Esophagus muscularis mucosa (tissue), 4 donors: ENCODE measurements around the gene ZNF827. TPM values are rescaled to one million over a fixed set of nuclear protein-coding genes. Genes with fewer than 3 reads are reported as not detected.

Experiments
- DNase-seq: peaks from one replicate; pipeline ENCODE4 v3.0.0-alpha.2; 2017; ENCODE audit errors: extremely low spot score
- H3K27ac ChIP-seq, 4 donors: fragments of 200-600 bp; sonication (generic); replicated peaks in 1 of 4; 1 replicate in 3 of 4; 2 replicates in 1 of 4; pipeline ENCODE4 v1.5.1; 2016 to 2019; ENCODE audit warnings: mild to moderate bottlenecking in 1 of 4
- H3K27me3 ChIP-seq, 4 donors: fragments of 200-600 bp; sonication (generic); one replicate each; pipeline versions ENCODE4 v1.5.1 to v1.6.0; 2016 to 2019
- H3K36me3 ChIP-seq, 4 donors: fragments of 200-600 bp; sonication (generic); one replicate each; pipeline ENCODE4 v1.5.1; 2016 to 2019
- H3K4me1 ChIP-seq, 4 donors: fragments of 200-600 bp; sonication (generic); one replicate each; pipeline ENCODE4 v1.5.1; 2016 to 2019
- H3K4me3 ChIP-seq, 4 donors: fragments of 200-600 bp; sonication (generic); 1 replicate in 2 of 4; 2 replicates in 2 of 4; pipeline ENCODE4 v1.5.1; 2016 to 2019; ENCODE audit warnings: mild to moderate bottlenecking in 4 of 4, moderate library complexity in 1 of 4
- H3K9me3 ChIP-seq, 4 donors: fragments of 200-600 bp; sonication (generic); 1 replicate in 3 of 4; 2 replicates in 1 of 4; pipeline ENCODE4 v1.5.1; 2016 to 2019
- EP300 ChIP-seq: sonication (generic); formaldehyde crosslinking; IDR thresholded peaks from one replicate; pipeline ENCODE4 v1.6.1; 2017; ENCODE audit warnings: antibody characterized with exemption
- POLR2A ChIP-seq: fragments of 450-650 bp; IDR thresholded peaks from one replicate; pipeline ENCODE4 v1.6.1; 2017; ENCODE audit warnings: antibody characterized with exemption, moderate library complexity, mild to moderate bottlenecking, low read depth
- POLR2AphosphoS5 ChIP-seq, 2 donors: sonication (generic); formaldehyde crosslinking; IDR thresholded peaks; one replicate each; pipeline ENCODE4 v1.6.1; 2017; ENCODE audit warnings: antibody characterized with exemption in 2 of 2
- WGBS: methylation state at CpG from one replicate; pipeline ENCODE4 v1.1.5; 2018; 5-methylcytosine and 5-hydroxymethylcytosine counted together
- intact Hi-C: fragments of 100-400 bp; cut with DNase I; formaldehyde crosslinking; loops from one replicate; pipeline ENCODE4 v1.15.1; 2023
- total RNA-seq, 4 donors: library from RNA; depleted of rRNA; stranded (reverse); fragments of >200 nt; gene quantifications; one replicate each; pipeline versions ENCODE4 v1.1.0 to v1.2.1, GENCODE V29; 2016
- TF ChIP-seq, protein P1 (sequence below), 3 experiments: fragments of 200-600 bp in 2 of 3; fragments of 450-650 bp in 1 of 3; sonication (generic) in 2 of 3; IDR thresholded peaks; one replicate each; pipeline ENCODE4 v1.5.1; 2017 to 2019; ENCODE audit warnings: antibody characterized with exemption in 3 of 3, mild to moderate bottlenecking in 2 of 3, moderate library complexity in 1 of 3

ZNF827 gene
- total RNA-seq, 4 donors from 2014 or later = 11.1 to 27.2 (median 19.0) TPM

DNA sequence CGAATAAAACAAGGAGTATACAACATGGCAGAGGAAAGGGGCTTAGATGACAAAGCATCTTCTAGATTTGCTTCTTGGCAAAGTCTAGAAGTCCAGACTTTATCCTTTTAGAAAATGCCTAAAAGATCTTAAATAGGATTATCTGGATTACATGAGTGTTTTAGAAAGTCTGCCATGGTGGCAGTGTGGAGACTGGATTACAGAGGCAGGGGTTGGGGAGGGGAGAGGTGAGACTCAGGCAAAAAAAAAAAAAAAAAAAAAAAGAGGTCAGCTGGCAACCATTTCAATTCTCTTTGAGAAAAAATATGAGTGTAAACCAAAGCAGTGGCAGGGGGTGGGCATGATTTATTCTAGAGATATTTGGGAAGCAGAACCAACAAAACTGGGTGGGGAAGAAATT lies 17.4 kb downstream of the ZNF827 start:
- H3K36me3 ChIP-seq = no peaks in the 10 kb centered on the region
- WGBS = 97% methylated on average over 1 of the region's 1 CpG

DNA sequence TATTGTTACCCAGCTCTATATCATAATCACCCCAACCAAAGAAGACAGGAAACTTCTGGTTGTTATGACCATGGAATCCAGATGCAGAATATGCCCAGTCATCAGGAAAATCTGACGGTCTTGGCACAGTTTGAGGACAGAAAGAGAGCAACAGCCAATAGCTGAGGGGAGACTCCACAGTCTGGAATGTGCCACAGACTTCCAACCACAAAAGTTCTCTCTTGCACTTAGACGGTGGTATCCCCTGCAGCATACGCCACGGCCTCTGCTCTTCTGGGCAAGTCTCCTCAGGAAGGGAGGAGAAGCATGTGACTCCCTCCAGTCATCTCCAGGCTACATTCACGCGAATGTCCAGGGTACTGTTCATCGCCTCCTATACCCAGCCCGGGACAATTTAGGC lies 18.4 kb downstream of the ZNF827 start:
- intact Hi-C loops = no loop called here
- no peaks in the 10 kb centered on the region for H3K9me3 ChIP-seq
- no peaks in the 10 kb centered on the region for H3K36me3 ChIP-seq
- no peak for DNase-seq
- H3K4me3 ChIP-seq = peak overlapping the region in 2 of 4 donors; percentile 5 to 14
- TF ChIP-seq POLR2AphosphoS5 (IDR thresholded peaks at IDR 0.05) = peak; percentile 36 to 49
- no peak for TF ChIP-seq POLR2A
- TF ChIP-seq EP300 = no peak
- TF ChIP-seq, protein P1, sequence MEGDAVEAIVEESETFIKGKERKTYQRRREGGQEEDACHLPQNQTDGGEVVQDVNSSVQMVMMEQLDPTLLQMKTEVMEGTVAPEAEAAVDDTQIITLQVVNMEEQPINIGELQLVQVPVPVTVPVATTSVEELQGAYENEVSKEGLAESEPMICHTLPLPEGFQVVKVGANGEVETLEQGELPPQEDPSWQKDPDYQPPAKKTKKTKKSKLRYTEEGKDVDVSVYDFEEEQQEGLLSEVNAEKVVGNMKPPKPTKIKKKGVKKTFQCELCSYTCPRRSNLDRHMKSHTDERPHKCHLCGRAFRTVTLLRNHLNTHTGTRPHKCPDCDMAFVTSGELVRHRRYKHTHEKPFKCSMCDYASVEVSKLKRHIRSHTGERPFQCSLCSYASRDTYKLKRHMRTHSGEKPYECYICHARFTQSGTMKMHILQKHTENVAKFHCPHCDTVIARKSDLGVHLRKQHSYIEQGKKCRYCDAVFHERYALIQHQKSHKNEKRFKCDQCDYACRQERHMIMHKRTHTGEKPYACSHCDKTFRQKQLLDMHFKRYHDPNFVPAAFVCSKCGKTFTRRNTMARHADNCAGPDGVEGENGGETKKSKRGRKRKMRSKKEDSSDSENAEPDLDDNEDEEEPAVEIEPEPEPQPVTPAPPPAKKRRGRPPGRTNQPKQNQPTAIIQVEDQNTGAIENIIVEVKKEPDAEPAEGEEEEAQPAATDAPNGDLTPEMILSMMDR (IDR thresholded peaks at IDR 0.05) = no peak
- 46% methylated on average over 8 of the region's 8 CpGs for WGBS
- no peaks in the 10 kb centered on the region for H3K27me3 ChIP-seq
- H3K27ac ChIP-seq = peak overlapping the region; percentile 35 to 60 (median 46)
- peaks cover 7 to 20% (median 16%) of the 10 kb centered on the region in 4 donors for H3K4me1 ChIP-seq

More for the DNA sequence above, 17.4 kb downstream of the ZNF827 start:
- H3K4me1 ChIP-seq = peaks cover 7 to 20% (median 16%) of the 10 kb centered on the region in 4 donors
- intact Hi-C loops = no loop called here
- DNase-seq = no peak
- H3K9me3 ChIP-seq = no peaks in the 10 kb centered on the region
- H3K27ac ChIP-seq = no peak overlapping the region
- H3K27me3 ChIP-seq = no peaks in the 10 kb centered on the region
- H3K4me3 ChIP-seq = no peak overlapping the region
- TF ChIP-seq POLR2AphosphoS5 (IDR thresholded peaks at IDR 0.05) (no peak), EP300 (no peak), POLR2A (no peak)
- TF ChIP-seq, protein P1 (IDR thresholded peaks at IDR 0.05) = no peak

DNA sequence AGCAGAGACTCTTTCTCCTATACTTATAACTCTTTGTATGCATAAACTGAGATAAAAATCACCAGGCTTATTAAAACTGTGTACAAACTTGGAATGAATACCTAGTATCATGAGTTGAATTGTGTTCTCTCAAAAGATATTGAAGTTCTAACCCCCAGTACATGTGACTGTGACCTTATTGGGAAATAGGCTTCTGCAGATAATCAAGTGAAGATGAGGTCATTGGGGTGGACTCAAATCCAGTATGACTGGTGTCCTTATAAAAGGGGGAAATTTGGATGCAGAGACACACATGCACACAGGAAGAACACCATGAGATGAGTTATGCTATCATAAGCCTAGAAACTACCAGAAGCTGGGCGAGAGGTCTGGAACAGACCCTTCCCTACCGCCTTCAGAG lies 26.2 kb downstream of the ZNF827 start:
- no peaks in the 10 kb centered on the region for H3K27me3 ChIP-seq
- intact Hi-C loops = no loop called here
- peaks cover 22 to 43% (median 28%) of the 10 kb centered on the region in 4 donors for H3K4me1 ChIP-seq
- TF ChIP-seq POLR2AphosphoS5 (IDR thresholded peaks at IDR 0.05) = no peak
- 97% methylated on average over 2 of the region's 2 CpGs for WGBS
- H3K36me3 ChIP-seq = no peaks in the 10 kb centered on the region
- H3K27ac ChIP-seq = no peak overlapping the region
- no peaks in the 10 kb centered on the region for H3K9me3 ChIP-seq
- no peak overlapping the region for H3K4me3 ChIP-seq
- DNase-seq = no peak

DNA sequence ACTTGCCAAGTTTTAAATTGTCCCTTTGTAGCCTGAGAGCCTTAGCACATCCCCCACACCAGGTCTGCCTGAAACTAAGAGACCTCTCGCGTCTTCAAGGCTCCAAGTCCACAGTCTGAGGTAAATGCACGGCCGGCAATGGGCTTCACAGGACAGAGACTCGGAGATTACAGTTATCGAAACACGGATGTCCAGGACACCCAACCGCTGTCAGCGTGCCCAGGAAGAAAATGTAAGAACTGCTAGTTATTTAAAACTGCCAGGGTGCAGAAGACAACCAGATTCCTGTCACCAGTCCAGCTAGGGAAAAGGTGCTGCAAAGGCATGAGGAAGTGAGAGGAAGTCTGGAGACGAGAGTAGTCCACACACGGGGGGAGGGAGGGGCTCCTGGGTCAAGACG lies 28.9 kb downstream of the ZNF827 start:
- no peak for DNase-seq
- intact Hi-C loops = no loop called here
- peaks cover 23 to 49% (median 30%) of the 10 kb centered on the region in 4 donors for H3K4me1 ChIP-seq
- peak overlapping the region; percentile 48 to 73 (median 71) for H3K27ac ChIP-seq
- H3K36me3 ChIP-seq = no peaks in the 10 kb centered on the region
- no peaks in the 10 kb centered on the region for H3K27me3 ChIP-seq
- TF ChIP-seq, protein P1 (IDR thresholded peaks at IDR 0.05) = no peak
- TF ChIP-seq POLR2AphosphoS5 (IDR thresholded peaks at IDR 0.05) = peak in 1 of 2 donors; percentile 22
- WGBS = 57% methylated on average over 12 of the region's 12 CpGs
- H3K4me3 ChIP-seq = peak overlapping the region; percentile 42 to 58 (median 49)
- no peaks in the 10 kb centered on the region for H3K9me3 ChIP-seq

DNA sequence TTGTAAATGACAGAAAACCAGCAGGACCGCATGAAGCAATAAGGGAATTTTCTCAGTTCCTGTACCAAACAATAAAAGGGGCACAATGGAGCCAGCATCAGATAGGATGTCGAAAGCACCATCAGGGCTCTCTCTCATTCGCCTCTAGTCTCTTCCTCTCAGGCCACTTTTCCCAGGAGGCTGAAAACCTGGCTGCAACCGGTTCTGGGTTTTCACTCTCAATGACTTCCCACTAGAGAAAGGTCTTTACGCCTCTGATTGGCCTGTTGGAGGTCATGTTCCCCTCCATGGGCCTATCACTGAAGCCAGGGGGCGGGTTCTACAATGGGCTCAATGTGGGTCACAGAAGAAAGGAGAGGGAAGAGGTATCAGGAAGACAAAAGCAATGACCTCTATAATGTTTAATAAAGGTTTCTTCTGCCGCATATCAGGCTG lies 29.3 kb downstream of the ZNF827 start:
- no peaks in the 10 kb centered on the region for H3K36me3 ChIP-seq
- H3K9me3 ChIP-seq = no peaks in the 10 kb centered on the region
- intact Hi-C loops = no loop called here
- TF ChIP-seq POLR2AphosphoS5 (IDR thresholded peaks at IDR 0.05) = peak; percentile 44 to 57
- no peak for TF ChIP-seq EP300
- whole genome bisulfite sequencing = 55% methylated on average over 7 of the region's 7 CpGs
- no peaks in the 10 kb centered on the region for H3K27me3 ChIP-seq
- H3K27ac ChIP-seq = peak overlapping the region; percentile 48 to 73 (median 71)
- peak overlapping the region; percentile 42 to 58 (median 49) for H3K4me3 ChIP-seq
- no peak for DNase-seq
- peaks cover 18 to 49% (median 29%) of the 10 kb centered on the region in 4 donors for H3K4me1 ChIP-seq

DNA sequence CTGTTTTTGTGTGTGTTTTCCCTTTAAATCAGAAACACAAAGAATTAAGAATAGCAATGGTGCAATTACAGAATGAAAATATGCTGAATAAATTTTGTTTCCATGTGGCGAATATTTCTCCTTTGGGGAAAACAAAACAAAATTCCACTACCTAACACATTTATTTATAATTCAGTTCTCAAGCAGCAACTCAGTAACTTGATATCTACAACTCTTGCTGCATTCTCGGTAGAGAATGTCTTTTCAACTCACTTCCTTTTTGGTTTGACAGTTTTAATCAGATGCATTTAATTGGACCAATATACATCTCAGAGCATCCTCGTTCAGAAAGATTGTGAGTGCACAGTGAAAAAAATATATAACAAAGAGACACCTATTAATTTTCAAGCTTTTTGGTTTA lies 30.8 kb downstream of the ZNF827 start:
- Histone ChIP-seq H3K9me3 (no peaks in the 10 kb centered on the region), H3K4me3 (no peak overlapping the region), H3K4me1 (peaks cover 15 to 44% (median 27%) of the 10 kb centered on the region in 4 donors), H3K27ac (no peak overlapping the region), H3K36me3 (peaks cover 0 to 2% (median under 1%) of the 10 kb centered on the region in 4 donors), H3K27me3 (no peaks in the 10 kb centered on the region)
- WGBS = 56% methylated on average over 3 of the region's 3 CpGs
- TF ChIP-seq EP300 = no peak
- no peak for TF ChIP-seq POLR2A
- TF ChIP-seq POLR2AphosphoS5 (IDR thresholded peaks at IDR 0.05) = no peak
- TF ChIP-seq, protein P1 (IDR thresholded peaks at IDR 0.05) = no peak
- no peak for DNase-seq
- intact Hi-C loops = no loop called here
